ENCODE results near the gene DAPP1. TPM values are rescaled to one million over a fixed set of nuclear protein-coding genes. Genes with fewer than 3 reads are reported as not detected.
"Not testable (repeated sequence)": the region's sequence is repeated elsewhere in the genome, so short reads cannot be mapped to it uniquely, and the experiment has no call there.

DAPP1 gene, protein sequence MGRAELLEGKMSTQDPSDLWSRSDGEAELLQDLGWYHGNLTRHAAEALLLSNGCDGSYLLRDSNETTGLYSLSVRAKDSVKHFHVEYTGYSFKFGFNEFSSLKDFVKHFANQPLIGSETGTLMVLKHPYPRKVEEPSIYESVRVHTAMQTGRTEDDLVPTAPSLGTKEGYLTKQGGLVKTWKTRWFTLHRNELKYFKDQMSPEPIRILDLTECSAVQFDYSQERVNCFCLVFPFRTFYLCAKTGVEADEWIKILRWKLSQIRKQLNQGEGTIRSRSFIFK
- total RNA-seq: not detected in 2 replicates

DNA sequence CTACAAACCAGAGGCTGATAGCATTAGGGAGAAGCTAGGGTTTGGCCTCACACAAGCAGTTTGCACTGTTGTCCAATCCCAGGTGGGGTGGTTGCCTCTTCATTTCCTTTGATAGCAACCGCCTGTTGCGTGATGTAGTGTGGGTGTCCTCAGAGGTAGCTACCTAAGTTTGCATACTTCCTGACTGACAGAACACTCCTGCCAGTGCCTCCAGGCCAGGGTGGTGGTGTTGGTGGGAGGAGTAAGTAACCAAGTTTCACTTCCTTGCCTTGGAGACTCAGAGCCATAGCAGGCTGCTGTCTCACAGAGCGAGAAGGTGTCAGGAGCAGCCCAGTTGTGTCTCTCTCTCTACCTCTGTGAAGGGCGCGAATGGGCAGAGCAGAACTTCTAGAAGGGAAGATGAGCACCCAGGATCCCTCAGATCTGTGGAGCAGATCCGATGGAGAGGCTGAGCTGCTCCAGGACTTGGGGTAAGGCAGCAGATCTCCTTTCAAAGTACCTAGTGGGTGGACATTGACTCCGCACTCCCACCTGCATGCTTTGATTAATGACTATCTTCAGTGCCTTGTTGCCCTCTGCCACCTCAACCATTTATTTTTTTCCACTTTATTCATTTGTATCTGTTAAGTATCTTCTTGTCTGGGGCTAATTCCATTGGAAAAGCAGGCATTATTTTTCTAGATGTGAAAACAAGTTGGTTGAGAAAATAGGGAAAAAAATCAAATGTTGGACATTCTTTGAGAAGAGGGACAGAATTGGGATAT, at the start of gene DAPP1:
Gene DAPP1 (plus strand): TSS at position 283 of the 764 bp plus-strand sequence. CDS start 87 bp downstream, at position 370.
- DNase-seq (ENCODE audit: low read depth in 2 of 2): no peak

DNA sequence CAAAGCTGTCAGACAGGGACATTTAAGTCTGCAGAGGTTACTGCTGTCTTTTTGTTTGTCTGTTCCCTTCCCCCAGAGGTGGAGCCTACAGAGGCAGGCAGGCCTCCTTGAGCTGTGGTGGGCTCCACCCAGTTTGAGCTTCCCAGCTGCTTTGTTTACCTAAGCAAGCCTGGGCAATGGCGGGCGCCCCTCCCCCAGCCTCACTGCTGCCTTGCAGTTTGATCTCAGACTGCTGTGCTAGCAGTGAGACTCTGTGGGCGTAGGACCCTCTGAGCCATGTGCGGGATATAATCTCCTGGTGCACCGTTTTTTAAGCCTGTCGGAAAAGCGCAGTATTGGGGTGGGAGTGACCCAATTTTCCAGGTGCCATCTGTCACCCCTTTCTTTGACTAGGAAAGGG, 45.8 kb upstream of the DAPP1 start:
- DNase-seq (ENCODE audit: low read depth in 2 of 2): not testable (repeated sequence)

DNA sequence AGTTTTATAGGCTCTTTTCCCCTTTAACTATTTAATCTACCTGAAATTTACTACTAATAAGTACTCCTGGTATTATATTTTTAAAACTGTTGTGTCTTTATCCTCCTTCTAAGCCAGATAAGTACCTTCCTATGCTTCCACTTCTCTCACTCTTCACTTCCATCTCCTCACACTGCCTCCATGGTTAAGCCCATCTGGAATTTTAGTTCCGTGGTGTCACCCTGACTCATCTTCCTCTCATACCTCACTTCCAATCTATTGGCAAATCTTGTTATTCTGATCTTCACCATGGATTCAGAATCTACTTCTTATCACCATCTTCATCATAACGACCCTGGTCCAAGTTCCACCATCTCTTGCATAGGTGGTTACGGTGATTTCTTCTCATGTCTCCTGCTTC, 32.7 kb upstream of the DAPP1 start:
- no peak for DNase-seq (ENCODE audit: low read depth in 2 of 2)

DNA sequence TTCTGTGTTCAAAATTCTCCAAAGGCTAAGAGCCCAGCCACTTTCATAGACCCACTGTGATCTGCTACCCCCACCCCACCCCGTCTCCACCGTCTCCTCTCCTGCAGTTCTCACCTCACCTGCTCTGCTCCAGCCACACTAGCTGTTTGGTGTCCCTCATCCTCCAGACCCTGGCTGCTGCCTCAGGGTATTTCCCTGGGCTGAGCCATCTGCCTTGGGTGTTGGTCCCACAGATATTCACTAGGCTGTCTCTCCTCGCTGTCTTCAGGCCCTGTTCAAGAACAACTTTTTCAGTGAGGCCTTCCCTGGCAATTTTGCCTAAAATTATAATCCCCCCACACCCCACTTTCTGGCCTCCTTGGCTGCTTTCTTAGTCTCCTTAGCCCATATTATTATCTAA, 31.8 kb upstream of the DAPP1 start:
- DNase-seq (ENCODE audit: low read depth in 2 of 2): no peak

DNA sequence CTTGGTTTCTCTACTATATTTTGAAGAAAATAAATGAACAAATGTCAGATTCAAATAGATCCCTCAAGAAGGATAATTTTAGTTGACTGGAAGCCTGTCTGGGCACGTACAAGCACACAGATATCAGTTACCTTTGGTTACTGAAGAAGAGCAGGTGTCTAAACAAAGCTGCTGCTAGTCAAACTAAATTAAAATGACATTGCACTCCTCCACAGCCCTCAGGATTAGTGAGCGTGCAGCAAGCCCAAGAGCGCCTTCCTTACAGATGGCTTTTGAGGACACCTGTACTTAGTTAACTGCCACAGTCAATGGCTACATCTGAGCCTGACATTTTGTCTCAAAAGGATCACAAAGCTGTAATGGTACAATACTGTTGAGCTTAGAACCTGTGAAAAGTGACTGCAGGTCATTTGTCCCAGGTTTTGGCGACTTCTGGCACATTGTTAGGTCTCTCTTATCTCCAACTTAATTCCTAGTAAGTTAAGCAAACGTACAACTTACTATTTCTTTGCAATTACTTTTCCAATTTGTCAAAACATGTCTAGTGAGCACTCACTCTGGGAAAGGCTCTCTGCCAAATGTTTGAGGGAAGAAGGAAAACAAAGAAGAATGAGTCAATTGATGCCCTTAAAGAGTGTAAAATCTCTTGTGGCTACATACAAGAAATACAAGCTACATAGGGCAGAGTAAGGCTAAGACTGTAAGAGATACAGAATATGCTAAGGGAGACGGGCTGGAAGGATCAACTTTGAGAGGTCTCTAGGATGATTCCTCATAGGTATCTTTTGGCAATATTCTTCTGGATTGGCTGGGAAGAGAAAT, 25.6 kb upstream of the DAPP1 start:
- DNase-seq (ENCODE audit: low read depth in 2 of 2): no peak

DNA sequence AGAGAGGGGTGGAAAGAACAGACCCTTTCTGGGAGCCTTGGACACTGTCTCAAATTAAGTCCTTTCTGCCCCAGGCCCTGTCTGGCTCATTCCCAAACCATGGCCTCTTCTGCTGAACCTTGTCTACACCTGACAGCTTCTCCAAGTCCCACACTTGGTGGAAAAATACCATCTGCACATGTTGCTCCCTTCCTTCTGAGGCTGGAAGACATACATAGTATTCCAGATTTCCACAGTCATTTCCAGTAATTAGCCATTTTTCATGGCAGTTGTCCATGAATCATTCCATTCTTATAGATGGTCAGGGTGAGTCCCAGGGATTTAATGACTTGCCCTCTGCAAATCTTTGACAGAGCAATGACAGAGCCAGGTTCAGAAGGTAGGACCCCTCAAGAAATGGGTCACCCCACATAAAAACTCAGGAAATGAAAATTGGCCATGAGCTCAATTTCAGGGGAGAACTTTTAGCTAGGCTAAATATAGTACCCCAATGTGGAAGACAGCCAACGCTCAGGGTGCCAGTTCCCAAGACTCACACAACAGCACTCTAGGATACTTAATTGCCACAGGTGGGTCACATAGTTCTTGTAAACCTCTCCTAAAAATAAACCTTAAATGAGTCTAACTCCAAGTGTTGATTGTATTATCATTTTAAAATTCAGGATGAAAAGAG, 16.2 kb upstream of the DAPP1 start:
- no peak for DNase-seq (ENCODE audit: low read depth in 2 of 2)

DNA sequence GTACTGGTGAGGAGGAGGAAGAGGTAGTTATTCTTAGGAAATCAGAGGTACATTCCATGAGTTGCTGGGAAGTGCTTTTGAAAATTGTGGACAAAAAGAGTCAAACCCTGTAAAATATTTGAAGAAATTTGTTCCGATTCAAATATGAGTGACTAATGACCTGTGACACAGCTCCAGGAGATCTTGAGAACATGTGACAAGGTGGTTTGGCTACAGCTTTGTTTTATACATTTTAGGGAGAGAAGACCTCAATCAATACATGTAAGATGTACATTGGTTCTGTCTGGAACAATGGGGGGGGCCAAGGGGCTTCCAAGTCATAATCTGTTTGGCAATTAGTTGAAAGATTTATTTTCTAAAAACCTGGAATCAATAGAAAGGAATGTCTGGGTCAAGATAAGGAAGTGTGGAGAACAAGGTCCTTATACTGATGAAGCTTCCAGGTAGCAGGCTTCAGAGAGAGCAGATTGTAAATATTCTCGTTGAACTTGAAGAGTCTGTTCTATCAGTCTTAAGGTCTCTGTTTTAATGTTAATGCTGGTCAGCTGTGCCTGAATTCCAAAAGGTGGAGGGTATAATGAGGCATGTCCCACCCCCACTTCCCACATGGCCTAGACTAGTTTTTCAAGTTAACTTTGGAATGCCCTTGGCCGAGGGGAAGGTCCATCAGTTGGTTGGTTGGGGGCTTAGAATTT, 15.5 kb upstream of the DAPP1 start:
- DNase-seq (ENCODE audit: low read depth in 2 of 2): no peak

DNA sequence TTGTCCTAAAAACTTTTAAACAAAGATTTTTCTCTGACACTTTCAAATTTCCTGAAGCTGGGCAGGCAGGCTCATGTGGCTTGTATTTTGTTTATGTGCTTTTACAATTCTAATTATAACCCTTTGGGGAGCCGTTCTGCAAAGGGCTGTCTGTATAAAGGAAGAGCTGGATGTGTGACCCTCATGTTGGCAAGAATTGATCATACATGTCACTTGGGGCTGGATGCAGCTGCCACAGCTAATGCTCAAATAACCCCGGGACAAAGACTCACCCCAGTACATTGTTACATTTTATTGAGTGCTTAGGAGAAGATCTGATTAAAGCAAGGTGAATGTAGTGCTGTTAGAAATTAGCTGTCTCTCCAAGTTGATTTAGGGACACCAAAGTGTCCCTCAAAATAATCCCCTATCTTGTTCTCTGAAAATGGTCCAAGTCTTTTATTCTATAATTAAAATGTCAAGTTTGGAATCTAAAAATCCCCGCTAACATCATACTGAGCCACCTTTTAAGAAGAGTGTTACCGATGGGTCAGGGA, 13.0 kb upstream of the DAPP1 start:
- DNase-seq (ENCODE audit: low read depth in 2 of 2): no peak

DNA sequence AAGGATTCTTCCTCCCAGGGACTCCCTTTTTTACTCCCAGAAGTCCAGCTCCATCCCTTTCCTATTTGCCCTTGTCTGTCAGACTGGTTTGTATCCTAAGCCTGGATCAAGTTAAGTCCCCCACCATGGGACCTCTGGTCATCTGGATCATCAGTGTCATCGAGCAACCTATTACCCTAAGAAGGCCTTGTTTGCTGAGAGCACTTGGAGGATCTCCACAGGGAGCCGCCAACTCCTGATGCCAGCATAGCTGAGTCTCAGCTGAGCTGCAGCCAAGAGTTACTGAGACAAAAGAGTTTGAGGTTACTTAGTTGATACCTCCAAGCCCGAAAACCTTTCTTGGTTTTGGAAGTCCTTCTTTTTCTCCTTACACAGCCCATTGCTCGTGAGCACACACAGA, 10.1 kb upstream of the DAPP1 start:
- no peak for DNase-seq (ENCODE audit: low read depth in 2 of 2)

DNA sequence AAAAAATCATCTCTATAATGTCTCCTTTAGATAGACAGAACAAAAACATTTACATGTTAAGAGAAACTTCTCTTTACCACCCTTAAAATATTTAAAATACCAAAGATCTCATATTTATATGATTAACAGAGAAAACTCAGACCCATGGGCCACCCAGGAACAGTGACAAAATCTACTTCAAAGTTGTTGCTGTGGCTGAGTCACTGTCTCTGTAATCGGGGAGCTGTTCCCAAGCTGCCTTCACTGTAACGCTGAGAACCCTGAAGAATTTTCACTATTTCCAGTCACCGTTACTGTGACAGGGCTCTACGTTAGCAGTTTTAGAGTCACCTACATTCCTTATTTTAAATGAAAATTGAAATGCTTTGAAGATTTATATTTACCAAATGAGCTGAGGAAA, 9.0 kb upstream of the DAPP1 start:
- DNase-seq (ENCODE audit: low read depth in 2 of 2): no peak

DNA sequence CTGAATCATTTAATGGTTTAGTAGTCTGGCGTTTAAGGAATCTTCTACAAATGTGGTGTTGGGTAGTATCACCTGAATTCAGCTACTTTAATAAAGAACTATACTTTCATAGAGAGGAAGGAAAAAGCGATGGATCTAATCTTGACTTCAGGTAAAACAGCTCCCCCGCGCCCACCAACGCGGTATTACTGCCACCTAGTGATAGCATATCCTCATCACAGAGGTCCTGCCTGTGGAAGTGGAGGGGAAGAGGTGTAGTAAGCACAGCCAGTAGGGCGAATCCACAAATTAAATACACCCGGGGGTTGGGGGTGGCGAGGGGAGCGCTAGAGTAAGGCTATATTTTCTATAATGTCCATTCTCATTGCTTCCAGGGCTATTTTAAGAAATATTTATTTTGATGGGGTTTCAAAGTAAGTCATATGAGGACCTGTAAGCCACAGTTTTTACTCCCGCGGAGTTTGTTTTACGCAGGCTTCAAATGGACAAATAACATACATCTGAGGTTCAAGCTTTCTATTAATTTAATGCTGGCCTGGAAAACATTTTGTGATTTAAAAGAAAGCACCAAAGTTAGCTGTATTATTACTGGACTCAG, 8.3 kb upstream of the DAPP1 start:
- peak; percentile 23 to 54 for DNase-seq (ENCODE audit: low read depth in 2 of 2)

DNA sequence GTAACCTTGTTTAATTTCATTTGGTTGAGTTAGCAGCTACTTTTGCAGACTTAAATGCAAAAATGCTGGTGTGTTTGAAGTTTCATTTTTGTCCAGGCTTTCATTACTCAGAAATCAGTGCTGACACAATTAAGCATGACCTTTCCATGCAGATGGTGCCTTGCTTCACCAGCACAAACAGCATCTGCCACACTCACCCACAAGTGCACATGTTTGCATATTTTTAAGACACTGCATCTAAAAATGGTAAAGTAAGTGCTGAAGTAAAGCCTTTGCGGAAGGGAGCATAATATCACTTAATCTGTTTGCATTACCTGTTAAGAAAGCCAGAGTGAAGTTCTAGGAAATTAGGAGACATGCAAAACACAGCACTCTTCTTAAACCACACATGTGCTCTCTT, 7.3 kb upstream of the DAPP1 start:
- no peak for DNase-seq (ENCODE audit: low read depth in 2 of 2)

DNA sequence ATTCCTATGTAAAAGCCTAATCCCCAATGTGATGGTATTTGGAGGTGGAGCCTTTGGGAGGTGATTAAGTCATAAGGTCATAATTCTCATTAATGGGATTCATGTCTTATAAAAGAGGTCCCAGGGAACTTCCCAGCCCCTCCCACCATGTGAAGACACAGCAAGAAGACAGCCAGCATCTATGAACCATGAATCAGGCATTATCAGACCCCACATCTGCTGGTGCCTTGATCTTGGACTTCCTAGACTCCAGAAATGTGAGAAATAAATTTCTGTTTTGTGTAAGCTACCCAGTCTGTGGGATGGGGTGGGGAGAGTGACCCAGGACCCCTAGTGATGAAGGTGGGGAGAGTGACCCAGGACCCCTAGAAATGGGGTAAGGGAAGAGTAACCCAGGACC, 6.1 kb upstream of the DAPP1 start:
- no peak for DNase-seq (ENCODE audit: low read depth in 2 of 2)

DNA sequence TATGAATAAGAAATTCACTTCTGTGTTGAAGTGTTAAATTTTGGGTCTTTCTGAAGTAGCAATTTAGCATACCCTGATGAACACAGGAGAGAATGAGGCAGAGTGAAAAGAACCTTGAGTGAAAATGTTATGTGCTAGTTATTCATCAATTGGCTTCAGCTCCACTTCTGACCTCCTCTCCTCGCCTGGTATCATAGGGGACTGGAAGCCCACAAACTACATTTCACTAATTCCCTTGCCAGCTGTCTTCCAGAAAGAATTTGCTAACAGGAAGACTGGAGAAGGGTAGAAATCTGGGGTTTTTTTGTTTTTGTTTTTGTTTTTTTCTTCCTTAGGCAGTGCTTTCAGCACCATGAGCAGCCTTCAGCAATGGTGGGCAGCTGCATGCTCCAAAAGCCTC, 5.5 kb upstream of the DAPP1 start:
- DNase-seq (ENCODE audit: low read depth in 2 of 2): no peak

DNA sequence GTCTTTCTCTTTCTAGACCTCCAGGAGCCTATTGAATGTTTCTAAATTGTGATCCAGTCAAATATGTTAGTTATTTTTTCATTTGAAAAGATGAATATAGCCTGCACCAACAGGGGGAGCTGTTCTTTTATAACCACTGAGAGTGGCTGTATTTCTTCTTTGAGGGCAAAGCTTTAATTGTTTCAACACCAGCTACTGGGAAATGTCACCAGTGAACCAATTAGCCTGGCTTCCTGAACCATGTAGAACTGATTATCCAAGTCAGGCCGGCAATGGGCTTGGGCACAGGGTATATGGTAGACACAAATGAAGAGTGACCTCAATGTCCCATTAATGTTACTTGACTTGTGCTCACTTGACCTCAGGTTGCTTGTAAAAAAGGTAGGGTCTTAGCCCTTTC, 4.8 kb upstream of the DAPP1 start:
- peak; percentile 9 to 47 for DNase-seq (ENCODE audit: low read depth in 2 of 2)

DNA sequence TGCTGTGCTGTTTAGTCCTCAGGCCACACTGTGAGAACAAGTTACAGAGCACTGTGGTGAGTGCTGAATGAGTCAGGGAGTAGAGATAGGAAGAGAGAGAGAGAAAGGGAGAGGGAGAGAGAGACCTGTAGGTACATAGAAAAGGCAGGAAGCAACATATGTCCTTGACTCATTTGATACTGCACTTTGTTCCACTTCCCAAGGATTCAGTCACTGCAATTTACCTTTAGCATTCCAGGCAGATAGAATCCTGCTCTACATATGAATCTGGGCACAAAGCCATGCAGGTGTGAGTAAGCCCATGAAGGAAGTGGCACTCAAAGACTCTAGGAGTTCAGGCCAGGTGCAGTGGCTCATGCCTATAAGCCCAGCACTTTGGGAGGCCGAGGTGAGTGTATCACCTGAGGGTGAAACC, 1.0 kb upstream of the DAPP1 start:
- DNase-seq (ENCODE audit: low read depth in 2 of 2): no peak

DNA sequence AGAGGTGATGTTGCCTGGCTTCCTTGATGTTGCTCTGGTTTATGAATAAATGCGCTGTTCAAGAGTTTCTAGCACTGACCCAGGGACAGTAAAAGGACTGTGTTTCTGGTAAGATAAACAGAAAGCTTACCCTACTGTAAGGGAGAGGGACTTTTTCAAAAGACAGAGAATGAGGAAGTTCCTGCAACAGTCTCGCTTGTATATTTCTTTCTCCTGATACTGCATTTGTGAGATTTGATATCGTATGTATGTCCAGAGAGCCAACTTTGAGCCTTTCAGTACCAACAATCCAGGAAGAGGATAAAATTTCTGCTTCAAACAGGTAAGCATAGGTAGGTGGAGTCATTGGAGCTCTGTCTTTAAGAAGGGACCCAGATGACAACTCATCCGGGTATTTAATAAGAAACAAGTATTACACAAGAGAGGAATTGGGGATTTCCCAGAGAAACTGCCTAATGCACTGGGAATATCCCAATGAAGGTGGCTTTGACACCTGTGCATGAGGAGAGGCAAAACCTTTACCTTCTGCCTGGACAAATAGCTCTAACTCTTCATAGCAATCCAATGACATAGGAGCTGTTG, 773 bp downstream of the DAPP1 start:
- DNase-seq (ENCODE audit: low read depth in 2 of 2): no peak

DNA sequence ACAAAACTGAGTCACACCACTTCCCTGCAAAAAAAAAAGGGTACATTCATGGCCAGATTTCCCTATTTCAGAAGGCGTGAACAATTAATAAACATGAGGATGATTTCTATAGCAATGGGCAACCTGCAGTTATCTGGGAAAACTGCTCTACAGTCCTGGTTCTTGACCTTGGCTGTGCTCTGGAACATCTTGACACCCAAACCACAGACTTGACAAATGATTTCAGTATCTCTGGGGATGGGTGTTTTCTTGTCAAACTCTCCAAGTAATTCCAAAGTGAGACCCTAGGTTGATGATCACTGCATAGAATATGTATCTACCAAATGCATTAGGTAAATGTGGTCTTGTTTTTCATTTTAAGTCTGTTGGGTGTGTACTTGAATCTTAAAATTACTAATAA, 2.0 kb downstream of the DAPP1 start:
- no peak for DNase-seq (ENCODE audit: low read depth in 2 of 2)

DNA sequence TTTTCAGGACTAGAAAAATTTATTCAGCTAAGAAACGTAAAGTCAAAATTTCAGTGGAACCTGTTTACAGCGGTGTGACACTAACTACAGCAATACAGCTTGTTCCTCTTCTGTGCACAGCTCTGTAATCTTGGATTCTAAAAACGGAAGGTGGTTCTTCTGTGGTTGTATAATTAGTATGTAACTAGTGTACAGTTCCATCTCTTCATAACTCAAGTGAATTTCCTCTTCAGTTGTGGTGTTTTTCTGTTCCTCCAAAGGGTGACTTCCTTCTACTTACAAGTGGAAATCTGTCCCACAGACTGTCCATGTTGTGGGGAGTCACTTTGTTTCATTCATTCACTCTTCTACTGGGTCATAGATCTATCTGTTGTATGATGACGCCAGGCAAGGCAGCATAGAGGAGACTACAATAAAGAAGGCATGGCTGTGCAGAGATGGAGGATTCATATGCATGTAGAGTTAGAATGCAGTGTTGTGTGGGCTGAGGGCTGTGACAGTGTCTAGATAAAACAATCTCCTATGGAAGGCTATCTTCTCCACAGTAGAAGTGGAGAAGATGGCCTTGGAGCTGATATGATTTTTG, 5.4 kb downstream of the DAPP1 start:
- DNase-seq (ENCODE audit: low read depth in 2 of 2): no peak

DNA sequence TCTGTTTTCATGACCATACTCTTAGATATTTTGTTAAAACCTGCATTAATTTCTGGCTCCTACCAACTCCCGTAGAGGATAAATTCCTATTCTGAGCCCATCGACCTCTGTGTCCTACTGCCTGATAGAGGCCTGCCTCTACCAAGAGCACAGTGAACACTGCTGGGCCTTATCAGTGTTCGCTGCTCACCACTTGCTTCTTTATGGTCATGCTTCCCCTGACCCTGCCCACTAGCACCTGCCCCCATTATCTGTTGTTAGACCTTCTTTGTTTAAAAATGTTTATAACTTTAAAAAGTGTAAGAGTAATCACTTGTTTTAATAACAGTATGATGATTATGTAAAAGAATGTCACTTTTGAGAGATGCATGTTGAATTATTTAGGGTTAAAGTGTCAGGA, 6.1 kb downstream of the DAPP1 start:
- no peak for DNase-seq (ENCODE audit: low read depth in 2 of 2)

Data from dermis microvascular lymphatic vessel endothelial cell (primary cell).